NCI-H510A (cell line): Measurements from ENCODE around the gene KIAA1217.

Experiments
- DNase-seq: peaks from one replicate; lab custom pipeline; 2025; lab: John Stamatoyannopoulos, UW

KIAA1217 gene

GRCh38 chr10:24406809-24407483 lies 198.0 kb downstream of the KIAA1217 start:
- no peak for DNase-seq

- DNase-seq, result no peak
These were observed 199.0 kb downstream of the KIAA1217 start for GRCh38 chr10:24407928-24408327.

GRCh38 chr10:24408365-24408764 lies 199.4 kb downstream of the KIAA1217 start:
- DNase-seq, result no peak

- DNase-seq, result no peak
These were observed 205.7 kb downstream of the KIAA1217 start for GRCh38 chr10:24414597-24414996.

- DNase-seq, result no peak
These were observed 206.7 kb downstream of the KIAA1217 start for GRCh38 chr10:24415455-24416125.

GRCh38 chr10:24416248-24416647 lies 207.3 kb downstream of the KIAA1217 start:
- no peak for DNase-seq

GRCh38 chr10:24417053-24417452 lies 208.1 kb downstream of the KIAA1217 start:
- no peak for DNase-seq

GRCh38 chr10:24418532-24418931 lies 209.6 kb downstream of the KIAA1217 start:
- DNase-seq, result no peak

GRCh38 chr10:24419066-24419465 lies 210.1 kb downstream of the KIAA1217 start:
- DNase-seq, result no peak

GRCh38 chr10:24425151-24425550 lies 216.2 kb downstream of the KIAA1217 start:
- no peak for DNase-seq

- no peak for DNase-seq
These were observed 218.9 kb downstream of the KIAA1217 start for GRCh38 chr10:24427678-24428409.

- no peak for DNase-seq
These were observed 219.5 kb downstream of the KIAA1217 start for GRCh38 chr10:24428410-24428782.

- no peak for DNase-seq
These were observed 221.7 kb downstream of the KIAA1217 start for GRCh38 chr10:24430591-24430990.

GRCh38 chr10:24432478-24433416 lies 223.8 kb downstream of the KIAA1217 start:
- no peak for DNase-seq

GRCh38 chr10:24433705-24434104 lies 224.8 kb downstream of the KIAA1217 start:
- DNase-seq, result no peak

- DNase-seq, result no peak
These were observed 226.0 kb downstream of the KIAA1217 start for GRCh38 chr10:24434961-24435360.

GRCh38 chr10:24435374-24435773 lies 226.4 kb downstream of the KIAA1217 start:
- DNase-seq, result no peak

- no peak for DNase-seq
These were observed 228.4 kb downstream of the KIAA1217 start for GRCh38 chr10:24437302-24437701.

- no peak for DNase-seq
These were observed 229.9 kb downstream of the KIAA1217 start for GRCh38 chr10:24438800-24439199.

GRCh38 chr10:24439935-24440334 lies 231.0 kb downstream of the KIAA1217 start:
- DNase-seq, result no peak

- DNase-seq, result no peak
These were observed 232.2 kb downstream of the KIAA1217 start for GRCh38 chr10:24440817-24441797.
